Muscle layer of colon (tissue), 2 donors: ENCODE measurements around the gene NAGPA.

Experiments used
- H3K27ac ChIP-seq: one replicate; pipeline ENCODE4 v1.7.0; 2013; ENCODE audit warnings: low read depth, mild to moderate bottlenecking, low read length, moderate library complexity
- H3K27me3 ChIP-seq, 2 donors: one replicate each; pipeline ENCODE4 v1.7.0; 2013; ENCODE audit warnings: low read length in 2 of 2, mild to moderate bottlenecking in 2 of 2; ENCODE audit not compliant: insufficient read depth in 2 of 2, control insufficient read depth in 1 of 2
- H3K36me3 ChIP-seq: one replicate; pipeline ENCODE4 v1.7.0; 2013; ENCODE audit warnings: mild to moderate bottlenecking, low read length; ENCODE audit not compliant: insufficient read depth
- H3K4me1 ChIP-seq: one replicate; pipeline ENCODE4 v1.7.0; 2013; ENCODE audit warnings: mild to moderate bottlenecking, low read length; ENCODE audit not compliant: insufficient read depth
- H3K4me3 ChIP-seq, 2 donors: one replicate each; pipeline ENCODE4 v1.7.0; 2013; ENCODE audit warnings: low read length in 2 of 2, low read depth in 1 of 2, mild to moderate bottlenecking in 1 of 2, moderate library complexity in 1 of 2
- H3K9ac ChIP-seq: one replicate; pipeline ENCODE4 v1.7.0; 2013; ENCODE audit warnings: low read length
- H3K9me3 ChIP-seq: one replicate; pipeline ENCODE4 v1.7.0; 2013; ENCODE audit warnings: mild to moderate bottlenecking, low read length
- donor health status: abdominal sarcoma.
- donor health status: Adenocarcinoma of cecum.

NAGPA gene

GRCh38 chr16:5036228-5037156 lies 2.8 kb upstream of the NAGPA start:
- H3K36me3 ChIP-seq = no peaks in the 10 kb centered on the region
- no peak overlapping the region for H3K9ac ChIP-seq
- H3K4me3 ChIP-seq = no peak overlapping the region
- H3K27me3 ChIP-seq = no peaks in the 10 kb centered on the region
- H3K4me1 ChIP-seq = peaks cover 19% of the 10 kb centered on the region
- no peak overlapping the region for H3K27ac ChIP-seq
- H3K9me3 ChIP-seq = no peaks in the 10 kb centered on the region

GRCh38 chr16:5035909-5036227 lies 2.1 kb upstream of the NAGPA start:
- H3K27ac ChIP-seq = no peak overlapping the region

GRCh38 chr16:5034167-5034523 lies 410 bp upstream of the NAGPA start:
- peaks cover 19% of the 10 kb centered on the region for H3K4me1 ChIP-seq
- H3K36me3 ChIP-seq = peaks cover 4% of the 10 kb centered on the region
- peak overlapping the region; percentile 41 for H3K9ac ChIP-seq
- H3K27ac ChIP-seq = peak overlapping the region; percentile 73
- H3K4me3 ChIP-seq = peak overlapping the region; percentile 95 to 99
- no peaks in the 10 kb centered on the region for H3K9me3 ChIP-seq
- no peaks in the 10 kb centered on the region for H3K27me3 ChIP-seq

More at GRCh38 chr16:5035909-5036227, 2.1 kb upstream of the NAGPA start:
- Histone ChIP-seq H3K9ac (no peak overlapping the region), H3K27me3 (no peaks in the 10 kb centered on the region), H3K9me3 (no peaks in the 10 kb centered on the region), H3K36me3 (no peaks in the 10 kb centered on the region), H3K4me1 (peaks cover 19% of the 10 kb centered on the region), H3K4me3 (no peak overlapping the region)

GRCh38 chr16:5032748-5033167 lies 977 bp downstream of the NAGPA start:
- Histone ChIP-seq H3K36me3 (peaks cover 4% of the 10 kb centered on the region), H3K4me3 (peak overlapping the region; percentile 95 to 99), H3K9me3 (no peaks in the 10 kb centered on the region), H3K27me3 (no peaks in the 10 kb centered on the region), H3K9ac (no peak overlapping the region), H3K4me1 (peaks cover 19% of the 10 kb centered on the region), H3K27ac (peak overlapping the region; percentile 73)

- H3K27me3 ChIP-seq = no peaks in the 10 kb centered on the region
- H3K4me3 ChIP-seq = no peak overlapping the region
- peaks cover 19% of the 10 kb centered on the region for H3K4me1 ChIP-seq
- H3K27ac ChIP-seq = no peak overlapping the region
- peaks cover 4% of the 10 kb centered on the region for H3K36me3 ChIP-seq
- no peaks in the 10 kb centered on the region for H3K9me3 ChIP-seq
- H3K9ac ChIP-seq = no peak overlapping the region
Measured at GRCh38 chr16:5031601-5032000, 2.1 kb downstream of the NAGPA start.

GRCh38 chr16:5030251-5030870 lies 3.4 kb downstream of the NAGPA start:
- no peak overlapping the region for H3K4me3 ChIP-seq
- H3K36me3 ChIP-seq = peaks cover 4% of the 10 kb centered on the region
- no peak overlapping the region for H3K9ac ChIP-seq
- H3K9me3 ChIP-seq = no peaks in the 10 kb centered on the region
- H3K27ac ChIP-seq = no peak overlapping the region
- no peaks in the 10 kb centered on the region for H3K27me3 ChIP-seq
- H3K4me1 ChIP-seq = peaks cover 19% of the 10 kb centered on the region

GRCh38 chr16:5028950-5029475 lies 4.7 kb downstream of the NAGPA start:
- Histone ChIP-seq H3K36me3 (peaks cover 4% of the 10 kb centered on the region), H3K27me3 (no peaks in the 10 kb centered on the region), H3K27ac (no peak overlapping the region), H3K4me3 (no peak overlapping the region), H3K9me3 (no peaks in the 10 kb centered on the region), H3K9ac (no peak overlapping the region), H3K4me1 (peaks cover 11% of the 10 kb centered on the region)

- H3K9ac ChIP-seq = no peak overlapping the region
Measured at GRCh38 chr16:5027575-5028235, 6.0 kb downstream of the NAGPA start.

GRCh38 chr16:5027086-5027485 lies 6.6 kb downstream of the NAGPA start:
- Histone ChIP-seq H3K27ac (no peak overlapping the region), H3K9ac (no peak overlapping the region), H3K4me3 (no peak overlapping the region), H3K27me3 (no peaks in the 10 kb centered on the region), H3K36me3 (peaks cover 4% of the 10 kb centered on the region), H3K4me1 (no peaks in the 10 kb centered on the region), H3K9me3 (no peaks in the 10 kb centered on the region)

More at GRCh38 chr16:5027575-5028235, 6.0 kb downstream of the NAGPA start:
- Histone ChIP-seq H3K4me3 (no peak overlapping the region), H3K36me3 (peaks cover 4% of the 10 kb centered on the region), H3K27me3 (no peaks in the 10 kb centered on the region), H3K27ac (no peak overlapping the region), H3K9me3 (no peaks in the 10 kb centered on the region), H3K4me1 (peaks cover 5% of the 10 kb centered on the region)

GRCh38 chr16:5026664-5027063 lies 7.1 kb downstream of the NAGPA start:
- Histone ChIP-seq H3K4me3 (no peak overlapping the region), H3K27ac (no peak overlapping the region), H3K27me3 (no peaks in the 10 kb centered on the region), H3K9ac (no peak overlapping the region), H3K4me1 (no peaks in the 10 kb centered on the region), H3K9me3 (no peaks in the 10 kb centered on the region), H3K36me3 (peaks cover 4% of the 10 kb centered on the region)

- H3K36me3 ChIP-seq = peaks cover 4% of the 10 kb centered on the region
- H3K27me3 ChIP-seq = no peaks in the 10 kb centered on the region
- H3K9me3 ChIP-seq = no peaks in the 10 kb centered on the region
- H3K4me1 ChIP-seq = no peaks in the 10 kb centered on the region
- H3K9ac ChIP-seq = no peak overlapping the region
- no peak overlapping the region for H3K4me3 ChIP-seq
- no peak overlapping the region for H3K27ac ChIP-seq
Measured at GRCh38 chr16:5025171-5025632, 8.5 kb downstream of the NAGPA start.
